Panc1 (cell line): ENCODE data around the gene ABAT. TPM values are rescaled to one million over a fixed set of nuclear protein-coding genes. Genes with fewer than 3 reads are reported as not detected.

ENCODE experiments used
- ATAC-seq: fragments of 200-7000 bp; cut with Tn5 transposase; 2 replicates; pipeline ENCODE4 v1.9.1; 2020; ENCODE audit warnings: mild to moderate bottlenecking, moderate library complexity
- BruUV-seq: library from RNA; stranded (reverse); fragments of 400-500 nt; replicated peaks from 2 replicates; lab custom pipeline; 2021; lab: Mats Ljungman, UMichigan
- CTCF ChIA-PET: fragments of 300-600 bp; sonication (Branson Sonifier 250); formaldehyde crosslinking; loops from one replicate; lab custom pipeline; 2022; ENCODE audit warnings: antibody characterized with exemption; lab: Charles Lee
- POLR2A ChIA-PET: fragments of 300-600 bp; sonication (Branson Sonifier 250); formaldehyde crosslinking; loops from one replicate; lab custom pipeline; 2022; ENCODE audit warnings: antibody characterized with exemption; lab: Charles Lee
- DNase-seq: peaks from one replicate; pipeline ENCODE4 v3.0.0-alpha.2; 2010; ENCODE audit warnings: low read depth, low spot score
- H3K27ac ChIP-seq: 2 replicates; pipeline ENCODE4 v1.5.1; 2011; ENCODE audit warnings: mild to moderate bottlenecking, low read length, inconsistent platforms
- H3K27me3 ChIP-seq: fragments of 200-500 bp; sonication (Bioruptor generic); 2 replicates; pipeline ENCODE4 v1.6.0; 2014; ENCODE audit warnings: low read length, inconsistent platforms; ENCODE audit not compliant: control insufficient read depth, insufficient read depth
- H3K36me3 ChIP-seq: fragments of 200-500 bp; sonication (Bioruptor generic); 2 replicates; pipeline ENCODE4 v1.5.1; 2014; ENCODE audit warnings: inconsistent platforms, mild to moderate bottlenecking, low read length, moderate library complexity; ENCODE audit not compliant: control insufficient read depth, insufficient read depth
- H3K4me1 ChIP-seq: 2 replicates; pipeline ENCODE4 v1.5.1; 2011; ENCODE audit warnings: inconsistent platforms, mild to moderate bottlenecking, low read length, moderate library complexity; ENCODE audit not compliant: control insufficient read depth, insufficient read depth
- H3K4me3 ChIP-seq, 2 experiments: 2 replicates each; pipeline ENCODE4 v1.5.1; 2011 to 2012; ENCODE audit warnings: low read depth in 2 of 2, low read length in 2 of 2, mild to moderate bottlenecking in 2 of 2, inconsistent platforms in 1 of 2, moderate library complexity in 1 of 2
- H3K9me3 ChIP-seq: fragments of 200-500 bp; sonication (Bioruptor generic); 2 replicates; pipeline ENCODE4 v1.5.1; 2014; ENCODE audit warnings: low read depth, mild to moderate bottlenecking, inconsistent platforms, low read length, moderate library complexity; ENCODE audit not compliant: control insufficient read depth, insufficient read depth
- POLR2AphosphoS5 ChIP-seq: IDR thresholded peaks from 2 replicates; pipeline ENCODE4 v1.6.1; 2012; ENCODE audit warnings: mild to moderate bottlenecking, low read depth, low read length, moderate library complexity
- REST ChIP-seq, 2 experiments: IDR thresholded peaks; 2 replicates each; pipeline ENCODE4 v1.6.1; 2011 to 2012; ENCODE audit warnings: low read depth in 2 of 2, control low read depth in 1 of 2, low read length in 1 of 2, mild to moderate bottlenecking in 1 of 2, moderate library complexity in 1 of 2; ENCODE audit not compliant: insufficient read depth in 1 of 2
- SIN3A ChIP-seq: IDR thresholded peaks from 2 replicates; pipeline ENCODE4 v1.6.1; 2012; ENCODE audit warnings: low read depth, mild to moderate bottlenecking, low read length, moderate library complexity, borderline replicate concordance; ENCODE audit not compliant: insufficient read depth
- TCF7L2 ChIP-seq: IDR thresholded peaks from 2 replicates; pipeline ENCODE4 v1.6.1; 2011; ENCODE audit warnings: mild to moderate bottlenecking, low read depth, low read length, inconsistent platforms
- in situ Hi-C: cut with HindIII; loops from 2 replicates; pipeline ENCODE4 v1.10.0; 2016; ENCODE audit warnings: low sequenced_read_pairs, low pct_unique_long_range_greater_than_20kb
- intact Hi-C: fragments of 100-400 bp; cut with micrococcal nuclease; formaldehyde crosslinking; loops from one replicate; pipeline ENCODE4 v1.10.0; 2022; ENCODE audit not compliant: unreplicated experiment
- total RNA-seq: library from RNA; stranded (reverse); gene quantifications from one replicate; pipeline ENCODE4 v1.2.1, GENCODE V29; 2021; ENCODE audit not compliant: unreplicated experiment
- TF ChIP-seq, protein P1 (sequence below): fragments of 450-650 bp; IDR thresholded peaks from 2 replicates; pipeline ENCODE4 v1.5.1; 2017; ENCODE audit warnings: mild to moderate bottlenecking

The ABAT gene
- total RNA-seq, 1 experiment from 2014 or later: 0.77 TPM

DNA sequence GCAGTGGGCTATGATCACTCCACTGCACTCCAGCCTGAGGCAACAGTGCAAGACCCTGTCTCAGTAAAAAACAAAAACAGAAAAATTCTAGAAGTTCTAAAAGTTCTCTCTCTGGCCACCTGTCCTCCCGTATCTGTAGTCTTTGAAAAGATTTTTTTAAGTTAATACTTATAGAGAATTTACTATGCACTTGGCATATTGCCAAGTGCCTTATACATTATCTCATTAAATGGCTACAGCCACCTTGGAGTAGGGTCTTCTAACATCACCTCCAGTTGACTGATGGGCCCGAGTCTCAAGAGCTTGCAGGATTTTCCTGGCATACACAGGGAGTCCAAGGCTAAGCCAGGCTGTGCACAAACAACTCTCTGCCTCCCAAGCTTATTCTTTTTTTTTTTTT, 78.3 kb downstream of the ABAT start:
- BruUV-seq: no TSS peak
- in situ Hi-C loops (no loop called here), intact Hi-C loops (no loop called here)
- Histone ChIP-seq H3K4me3 (no peak overlapping the region), H3K4me1 (no peaks in the 10 kb centered on the region; the same call in 1 of the 2 replicates), H3K27ac (no peak overlapping the region), H3K36me3 (no peaks in the 10 kb centered on the region), H3K27me3 (no peaks in the 10 kb centered on the region), H3K9me3 (no peaks in the 10 kb centered on the region)
- no peak for ATAC-seq
- DNase-seq: no peak
- ChIA-PET CTCF (no interaction called here), POLR2A (no interaction called here)
- TF ChIP-seq SIN3A: no peak
- TF ChIP-seq, protein P1, sequence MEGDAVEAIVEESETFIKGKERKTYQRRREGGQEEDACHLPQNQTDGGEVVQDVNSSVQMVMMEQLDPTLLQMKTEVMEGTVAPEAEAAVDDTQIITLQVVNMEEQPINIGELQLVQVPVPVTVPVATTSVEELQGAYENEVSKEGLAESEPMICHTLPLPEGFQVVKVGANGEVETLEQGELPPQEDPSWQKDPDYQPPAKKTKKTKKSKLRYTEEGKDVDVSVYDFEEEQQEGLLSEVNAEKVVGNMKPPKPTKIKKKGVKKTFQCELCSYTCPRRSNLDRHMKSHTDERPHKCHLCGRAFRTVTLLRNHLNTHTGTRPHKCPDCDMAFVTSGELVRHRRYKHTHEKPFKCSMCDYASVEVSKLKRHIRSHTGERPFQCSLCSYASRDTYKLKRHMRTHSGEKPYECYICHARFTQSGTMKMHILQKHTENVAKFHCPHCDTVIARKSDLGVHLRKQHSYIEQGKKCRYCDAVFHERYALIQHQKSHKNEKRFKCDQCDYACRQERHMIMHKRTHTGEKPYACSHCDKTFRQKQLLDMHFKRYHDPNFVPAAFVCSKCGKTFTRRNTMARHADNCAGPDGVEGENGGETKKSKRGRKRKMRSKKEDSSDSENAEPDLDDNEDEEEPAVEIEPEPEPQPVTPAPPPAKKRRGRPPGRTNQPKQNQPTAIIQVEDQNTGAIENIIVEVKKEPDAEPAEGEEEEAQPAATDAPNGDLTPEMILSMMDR: no peak
- no peak for TF ChIP-seq POLR2AphosphoS5
- TF ChIP-seq REST (IDR thresholded peaks at IDR 0.05; ENCODE audit: insufficient read depth in 1 of 2, low read depth in 2 of 2, low read length in 1 of 2): no peak
- no peak for TF ChIP-seq TCF7L2

- POLR2A ChIA-PET: no interaction called here
- no peak for DNase-seq
- no peak for ATAC-seq
These were observed 79.1 kb downstream of the ABAT start for GRCh38 chr16:8753416-8754054.

More at GRCh38 chr16:8753416-8754054, 79.1 kb downstream of the ABAT start:
- intact Hi-C loops (no loop called here), in situ Hi-C loops (no loop called here)
- no peak overlapping the region for H3K27ac ChIP-seq
- no peaks in the 10 kb centered on the region for H3K27me3 ChIP-seq
- CTCF ChIA-PET: no interaction called here
- no peak overlapping the region for H3K4me3 ChIP-seq
- H3K9me3 ChIP-seq: no peaks in the 10 kb centered on the region
- BruUV-seq: no TSS peak
- no peaks in the 10 kb centered on the region; the same call in 1 of the 2 replicates for H3K4me1 ChIP-seq
- H3K36me3 ChIP-seq: no peaks in the 10 kb centered on the region
- TF ChIP-seq REST (IDR thresholded peaks at IDR 0.05; ENCODE audit: insufficient read depth in 1 of 2, low read depth in 2 of 2, low read length in 1 of 2): no peak
- no peak for TF ChIP-seq TCF7L2
- TF ChIP-seq POLR2AphosphoS5: no peak
- TF ChIP-seq, protein P1: no peak
- TF ChIP-seq SIN3A: no peak
